HuH-7 (cell line): Measurements from ENCODE around the gene CLCA4.

ENCODE experiments used
- DNase-seq: peaks from one replicate; pipeline ENCODE4 v3.0.0; 2011; ENCODE audit warnings: low spot score

CLCA4 gene

DNA sequence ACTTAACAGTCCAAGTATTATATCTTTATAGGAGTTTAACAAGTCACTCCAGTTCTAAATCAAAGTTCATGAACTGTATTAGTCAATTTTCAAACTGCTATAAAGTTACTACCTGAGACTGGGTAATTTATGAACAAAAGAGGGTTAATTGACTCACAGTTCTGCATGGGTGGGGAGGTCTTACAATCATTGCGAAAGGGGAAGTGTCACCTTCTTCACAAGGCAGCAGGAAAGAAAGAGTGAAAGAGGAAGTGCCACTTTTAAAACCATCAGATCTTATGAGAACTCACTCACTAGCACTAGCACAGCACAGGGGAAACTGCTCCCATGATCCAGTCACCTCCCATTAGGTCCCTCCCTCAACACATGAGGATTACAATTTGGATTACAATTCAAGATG is 70.0 kb downstream of the CLCA4 start:
- DNase-seq, result no peak

DNA sequence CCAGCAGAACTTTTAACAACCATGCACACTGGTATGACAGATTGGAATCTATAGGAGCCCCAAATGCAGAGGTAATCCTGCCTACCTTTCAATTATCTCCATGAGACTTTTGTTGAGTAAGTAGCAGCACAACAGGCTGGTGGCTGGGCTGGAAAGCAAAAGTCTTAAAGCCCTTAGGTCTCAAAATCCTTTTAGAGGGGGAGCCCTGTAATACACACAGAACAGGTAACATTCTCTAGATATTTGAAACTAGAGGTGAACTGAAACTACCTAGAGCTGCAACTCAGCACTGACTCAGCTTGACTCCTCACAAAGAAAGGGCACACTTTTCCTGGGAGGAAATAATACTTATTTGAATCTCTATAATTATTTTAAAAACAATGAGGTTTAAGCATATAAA is 71.5 kb downstream of the CLCA4 start:
- no peak for DNase-seq

DNA sequence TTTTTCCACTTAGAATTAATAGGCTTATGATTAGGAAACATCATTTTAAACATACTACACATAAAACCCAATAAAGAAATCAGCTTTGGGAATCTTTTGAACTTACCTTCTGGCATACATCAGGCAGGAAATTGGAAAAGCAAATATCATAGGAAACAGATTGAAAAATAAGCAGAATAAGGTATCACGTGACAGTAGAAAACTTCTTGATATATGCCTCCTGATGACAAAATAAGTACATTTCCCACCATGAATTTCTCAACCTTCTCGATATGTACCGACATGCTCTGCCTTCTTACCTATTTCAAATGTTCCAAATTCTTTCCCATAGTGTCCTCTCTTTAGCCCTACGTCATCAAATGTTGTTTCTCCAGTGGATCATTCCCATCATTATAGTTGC is 72.4 kb downstream of the CLCA4 start:
- no peak for DNase-seq

DNA sequence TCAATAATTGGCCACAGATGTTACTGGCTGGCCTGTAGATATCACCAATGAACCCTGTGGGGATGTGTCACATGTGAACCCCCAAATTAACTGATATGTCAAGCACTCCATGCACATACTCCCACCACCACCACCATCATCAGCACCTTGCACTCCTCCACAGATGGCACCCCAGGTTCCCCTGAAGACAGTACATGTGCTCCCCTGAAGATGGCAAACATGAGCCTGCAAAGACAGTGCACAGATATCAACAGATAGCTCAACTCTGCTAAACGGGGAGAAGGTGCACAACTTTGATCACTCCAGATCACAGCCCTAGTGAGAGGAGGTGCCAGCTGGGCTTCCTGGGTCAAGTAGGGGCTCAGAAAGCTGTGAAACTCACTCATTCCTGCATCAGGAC is 74.4 kb downstream of the CLCA4 start:
- no peak for DNase-seq
